Measurements from ENCODE around the gene FAAP20.

Gene FAAP20

DNA sequence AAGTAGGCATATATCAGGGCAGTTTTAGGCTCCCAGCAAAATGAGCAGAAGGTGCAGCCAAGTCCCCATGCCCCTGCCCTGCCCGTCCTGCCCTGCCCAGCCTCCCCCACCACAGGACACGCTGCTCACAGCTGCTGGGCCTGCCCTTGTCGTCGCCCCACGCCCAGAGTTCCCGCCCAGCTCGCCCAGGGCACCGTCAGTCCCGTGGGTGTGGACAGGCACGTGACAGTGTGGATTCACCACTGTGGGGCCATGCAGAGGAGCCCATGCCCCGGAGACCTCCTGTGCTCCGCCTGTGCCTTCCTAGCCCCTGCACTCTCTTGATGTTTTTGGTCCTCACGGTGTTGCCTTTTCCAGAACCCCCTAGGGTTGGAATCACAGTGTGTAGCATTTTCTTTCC, 7.0 kb downstream of the FAAP20 start:
- H3K4me3 ChIP-seq (ENCODE audit: low read length) = no peak overlapping the region
- no peak for TF ChIP-seq ZNF274 (IDR thresholded peaks at IDR 0.05; ENCODE audit: low read depth, low read length)

- no peak overlapping the region for H3K4me3 ChIP-seq (ENCODE audit: low read length)
- TF ChIP-seq ZNF274 (IDR thresholded peaks at IDR 0.05; ENCODE audit: low read depth, low read length) = no peak
Measured at GRCh38 chr1:2186901-2187300, 7.7 kb downstream of the FAAP20 start.

DNA sequence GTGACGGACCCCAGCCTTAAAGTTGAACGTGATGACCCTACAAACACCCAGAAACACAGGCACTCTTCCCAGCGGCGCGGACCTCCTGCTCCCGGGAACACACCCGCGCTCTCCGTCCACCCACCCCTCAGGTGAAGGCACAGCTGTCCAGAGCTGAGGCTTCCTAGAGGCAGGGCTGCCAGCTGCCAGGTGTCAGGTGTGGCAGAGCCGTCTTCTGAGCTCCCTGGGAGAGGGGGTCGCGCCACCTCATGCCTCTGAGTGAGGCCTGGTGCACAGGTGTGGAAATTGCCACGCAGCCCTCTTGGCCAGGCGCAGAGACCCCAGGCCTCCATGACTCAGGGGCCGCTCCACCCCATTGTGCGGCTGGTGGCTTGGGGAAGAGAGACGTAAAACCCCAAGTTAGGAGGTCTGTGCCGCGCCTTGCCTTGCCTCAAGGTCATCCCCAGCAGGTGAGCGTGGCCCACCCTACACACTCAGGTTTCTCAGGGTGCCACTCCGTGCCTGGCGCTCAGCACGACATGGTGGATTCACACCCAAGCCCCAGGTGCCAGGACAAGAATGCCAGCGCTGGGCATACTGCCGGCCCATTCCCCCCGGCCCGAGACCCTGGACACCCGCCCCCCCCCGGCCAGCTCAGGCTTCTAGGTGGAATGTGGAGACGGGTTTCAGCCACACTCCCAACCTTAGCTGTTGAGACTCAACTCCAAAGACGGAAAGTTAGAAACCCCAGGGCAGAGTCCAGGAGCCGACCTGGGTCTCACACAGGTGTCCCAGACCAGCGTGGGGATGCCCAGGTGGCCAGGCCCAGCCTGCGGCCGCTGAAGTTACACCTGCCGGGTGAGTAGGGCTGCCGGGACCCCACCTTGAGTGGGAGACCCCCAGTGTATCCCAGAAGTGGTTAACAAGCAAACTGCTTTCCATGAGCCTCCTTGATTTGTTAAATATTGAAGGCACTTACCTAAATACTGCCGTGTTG, 8.4 kb downstream of the FAAP20 start:
- no peak for TF ChIP-seq ZNF274 (IDR thresholded peaks at IDR 0.05; ENCODE audit: low read depth, low read length)
- no peak overlapping the region for H3K4me3 ChIP-seq (ENCODE audit: low read length)

DNA sequence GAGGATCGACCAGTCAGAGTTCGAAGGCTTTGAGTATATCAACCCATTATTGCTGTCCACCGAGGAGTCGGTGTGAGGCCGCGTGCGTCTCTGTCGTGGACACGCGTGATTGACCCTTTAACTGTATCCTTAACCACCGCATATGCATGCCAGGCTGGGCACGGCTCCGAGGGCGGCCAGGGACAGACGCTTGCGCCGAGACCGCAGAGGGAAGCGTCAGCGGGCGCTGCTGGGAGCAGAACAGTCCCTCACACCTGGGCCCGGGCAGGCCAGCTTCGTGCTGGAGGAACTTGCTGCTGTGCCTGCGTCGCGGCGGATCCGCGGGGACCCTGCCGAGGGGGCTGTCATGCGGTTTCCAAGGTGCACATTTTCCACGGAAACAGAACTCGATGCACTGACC, 9.6 kb downstream of the FAAP20 start:
- no peak for TF ChIP-seq ZNF274 (IDR thresholded peaks at IDR 0.05; ENCODE audit: low read depth, low read length)
- no peak overlapping the region for H3K4me3 ChIP-seq (ENCODE audit: low read length)

- TF ChIP-seq ZNF274 (IDR thresholded peaks at IDR 0.05; ENCODE audit: low read depth, low read length) = no peak
- no peak overlapping the region for H3K4me3 ChIP-seq (ENCODE audit: low read length)
Measured at GRCh38 chr1:2184531-2184930, 10.0 kb downstream of the FAAP20 start.

- no peak overlapping the region for H3K4me3 ChIP-seq (ENCODE audit: low read length)
- TF ChIP-seq ZNF274 (IDR thresholded peaks at IDR 0.05; ENCODE audit: low read depth, low read length) = no peak
Measured at GRCh38 chr1:2183937-2184334, 10.6 kb downstream of the FAAP20 start.

- no peak overlapping the region for H3K4me3 ChIP-seq (ENCODE audit: low read length)
- no peak for TF ChIP-seq ZNF274 (IDR thresholded peaks at IDR 0.05; ENCODE audit: low read depth, low read length)
Measured at GRCh38 chr1:2182376-2182775, 12.2 kb downstream of the FAAP20 start.

- no peak overlapping the region for H3K4me3 ChIP-seq (ENCODE audit: low read length)
- TF ChIP-seq ZNF274 (IDR thresholded peaks at IDR 0.05; ENCODE audit: low read depth, low read length) = no peak
Measured at GRCh38 chr1:2181752-2182151, 12.8 kb downstream of the FAAP20 start.

GRCh38 chr1:2181271-2181670, 13.3 kb downstream of the FAAP20 start:
- no peak overlapping the region for H3K4me3 ChIP-seq (ENCODE audit: low read length)
- TF ChIP-seq ZNF274 (IDR thresholded peaks at IDR 0.05; ENCODE audit: low read depth, low read length) = no peak

GRCh38 chr1:2180297-2181245, 14.0 kb downstream of the FAAP20 start:
- TF ChIP-seq ZNF274 (IDR thresholded peaks at IDR 0.05; ENCODE audit: low read depth, low read length) = no peak
- H3K4me3 ChIP-seq (ENCODE audit: low read length) = no peak overlapping the region

DNA sequence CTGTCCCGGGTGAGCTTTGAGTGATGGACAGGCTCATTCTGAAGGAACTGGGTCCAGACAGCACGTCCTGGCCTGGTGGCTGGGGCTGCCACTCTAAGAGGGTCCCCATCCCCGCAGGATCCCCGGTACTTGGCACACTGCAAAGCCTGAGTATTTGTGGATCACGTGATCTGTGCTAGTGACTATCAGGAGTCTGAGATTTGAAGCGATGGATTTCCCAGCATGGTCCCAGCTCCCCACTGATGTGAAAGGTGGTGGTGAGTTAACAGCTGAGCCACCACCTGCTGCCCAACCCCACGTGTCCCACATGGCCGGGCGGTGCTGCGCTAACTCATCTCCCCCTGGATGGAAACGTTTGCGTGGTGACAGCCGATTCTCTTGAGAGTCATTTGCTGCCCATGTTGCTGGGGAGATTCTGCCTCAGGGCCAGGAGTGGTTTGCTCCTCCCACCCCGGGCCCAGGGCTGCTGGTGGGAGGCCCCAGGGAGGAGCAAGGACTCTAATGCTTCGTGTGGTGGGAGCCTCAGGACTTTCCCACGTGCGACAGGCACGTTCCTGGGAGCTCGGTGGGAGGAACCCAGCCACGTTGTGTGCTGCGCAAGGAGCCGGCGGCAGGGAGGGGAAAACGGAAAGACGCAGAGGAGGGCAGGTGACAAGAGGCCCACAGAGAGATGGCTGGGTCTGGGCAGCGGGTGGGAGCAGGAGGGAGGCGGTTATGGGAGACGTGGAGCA, 15.1 kb downstream of the FAAP20 start:
- H3K4me3 ChIP-seq (ENCODE audit: low read length) = no peak overlapping the region
- TF ChIP-seq ZNF274 (IDR thresholded peaks at IDR 0.05; ENCODE audit: low read depth, low read length) = no peak

- no peak for TF ChIP-seq ZNF274 (IDR thresholded peaks at IDR 0.05; ENCODE audit: low read depth, low read length)
- no peak overlapping the region for H3K4me3 ChIP-seq (ENCODE audit: low read length)
Measured at GRCh38 chr1:2178875-2179274, 15.7 kb downstream of the FAAP20 start.

DNA sequence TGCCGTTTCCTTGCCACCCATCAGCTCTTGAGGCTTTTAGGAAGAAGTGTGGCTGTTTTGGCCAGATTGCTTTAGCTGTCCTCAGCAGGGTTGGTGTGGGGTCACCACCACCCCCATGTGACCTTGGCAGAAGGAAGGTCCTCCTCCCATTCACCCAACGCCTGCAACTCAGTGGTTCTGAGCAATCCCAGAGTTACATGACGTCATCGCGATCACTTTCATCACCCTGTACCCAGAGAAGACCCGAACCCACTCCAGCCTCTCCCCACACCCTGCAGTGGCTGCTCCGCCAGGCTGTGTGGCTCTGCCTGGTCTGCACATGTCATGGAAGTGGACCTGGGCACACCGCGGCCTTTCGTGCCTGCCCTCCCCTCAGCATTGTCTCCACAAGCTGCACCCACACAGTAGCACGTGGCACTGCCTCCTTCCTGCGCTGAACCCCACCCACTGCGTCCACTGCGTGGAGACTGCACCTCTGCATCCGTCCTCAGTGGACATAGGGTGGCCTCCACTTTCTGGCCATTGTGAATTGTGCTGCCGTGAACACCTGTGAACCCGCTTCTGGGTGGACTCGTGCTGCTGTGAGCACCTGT, 16.5 kb downstream of the FAAP20 start:
- H3K4me3 ChIP-seq (ENCODE audit: low read length) = no peak overlapping the region
- no peak for TF ChIP-seq ZNF274 (IDR thresholded peaks at IDR 0.05; ENCODE audit: low read depth, low read length)

GRCh38 chr1:2177541-2177940, 17.0 kb downstream of the FAAP20 start:
- no peak overlapping the region for H3K4me3 ChIP-seq (ENCODE audit: low read length)
- no peak for TF ChIP-seq ZNF274 (IDR thresholded peaks at IDR 0.05; ENCODE audit: low read depth, low read length)

All from GM08714 (cell line).